GM21423 (cell line): ENCODE results near the gene ADAM23.

Experiments used
- ATAC-seq: cut with Tn5 transposase; IDR thresholded peaks from one replicate; pipeline ENCODE4 v1.9.1; 2021; ENCODE audit warnings: mild to moderate bottlenecking, moderate library complexity; ENCODE audit not compliant: unreplicated experiment

Gene ADAM23

DNA sequence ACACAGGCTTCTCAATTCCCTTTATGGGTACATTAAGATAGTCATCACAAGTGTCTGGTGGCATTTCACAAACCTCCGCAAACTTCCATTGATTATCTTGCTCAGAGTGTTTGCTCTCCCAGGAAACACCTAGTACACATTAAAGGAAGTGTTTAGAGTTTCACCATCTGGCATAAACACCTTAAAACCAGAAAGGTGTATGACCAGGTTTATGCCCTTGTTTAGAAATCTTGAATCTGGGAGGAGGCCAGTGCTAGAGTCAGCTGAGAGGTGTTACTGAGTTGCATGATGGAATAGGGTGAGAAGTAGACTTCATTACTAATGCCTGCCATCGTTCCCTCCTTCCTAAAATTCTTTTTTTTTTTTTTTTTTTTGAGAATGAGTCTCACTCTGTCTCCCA, 120.0 kb downstream of the ADAM23 start:
- ATAC-seq, result no peak

DNA sequence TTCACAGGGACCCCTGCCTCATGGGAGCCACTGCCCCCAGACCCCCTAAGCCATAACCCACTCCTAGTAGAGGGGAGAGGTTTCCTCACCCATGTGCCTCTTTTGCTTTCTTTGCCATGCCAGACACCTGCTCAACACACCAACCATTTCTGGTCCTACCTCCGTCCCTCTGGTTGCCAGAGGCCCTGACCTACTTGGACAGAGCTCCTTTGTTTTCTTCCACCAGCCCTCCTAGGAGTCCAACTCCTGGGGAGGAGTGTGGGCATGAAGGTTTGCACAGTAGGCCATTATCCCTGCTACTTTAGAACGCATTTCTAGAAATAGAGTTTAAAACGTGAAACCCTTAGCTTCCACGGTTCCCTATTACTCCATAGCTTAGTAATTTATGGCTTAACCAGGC, 122.3 kb downstream of the ADAM23 start:
- ATAC-seq, result no peak

DNA sequence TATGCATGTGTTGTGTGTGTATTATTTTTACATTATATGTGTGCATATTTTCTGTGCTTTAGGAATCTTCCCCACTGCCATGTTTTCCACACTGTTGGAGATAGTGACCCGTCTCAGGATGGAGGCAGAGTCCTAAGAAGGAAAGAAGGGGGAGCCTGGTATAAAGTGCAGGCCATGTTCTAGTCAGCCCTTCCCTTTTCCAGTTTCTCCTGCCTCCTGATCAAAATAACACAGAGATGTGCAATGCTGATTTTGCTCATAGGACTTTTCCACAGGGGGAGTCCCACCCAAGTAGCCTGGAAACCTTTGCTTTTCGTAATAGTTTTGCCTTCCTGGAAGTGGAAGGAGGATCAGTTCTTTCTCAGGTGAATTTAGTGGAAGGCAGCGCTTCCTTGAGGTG, 126.1 kb downstream of the ADAM23 start:
- no peak for ATAC-seq

DNA sequence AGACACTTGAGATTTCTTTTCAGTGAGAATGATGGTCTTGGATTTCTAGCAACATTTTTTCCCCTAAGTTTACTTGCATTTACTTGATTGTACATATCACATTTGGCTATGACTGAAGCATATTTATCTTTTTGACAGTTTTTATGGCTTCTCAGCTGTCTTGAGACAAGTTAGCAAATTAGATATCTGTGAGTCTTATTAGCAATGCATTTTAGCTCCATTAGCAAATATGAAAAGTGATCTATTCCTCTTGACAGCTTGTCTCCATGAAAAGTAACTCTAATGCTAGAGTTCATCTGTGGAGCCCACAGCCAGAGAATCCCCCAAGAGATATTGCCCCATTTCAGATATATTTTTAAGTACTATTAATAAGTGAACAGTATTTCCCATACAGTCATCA, 126.9 kb downstream of the ADAM23 start:
- ATAC-seq, result no peak

DNA sequence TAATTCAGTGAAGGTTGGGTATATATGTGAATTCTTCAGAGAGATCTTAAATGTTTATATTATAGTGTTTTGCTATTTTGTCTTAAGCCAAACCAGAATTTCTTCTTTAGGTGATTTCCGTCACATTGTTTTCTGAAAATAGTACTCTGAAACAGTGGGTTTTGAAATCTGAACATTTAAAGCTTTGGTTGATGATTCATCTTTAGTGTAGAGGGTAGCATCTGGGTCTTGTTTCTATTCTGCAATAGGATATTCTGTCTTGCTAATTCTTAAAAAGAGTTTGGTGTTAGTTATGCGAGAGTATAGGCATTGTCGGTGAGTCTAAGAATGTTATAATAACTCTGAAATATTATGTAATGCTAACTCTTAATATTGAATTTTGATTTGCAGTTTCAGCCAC, 129.4 kb downstream of the ADAM23 start:
- ATAC-seq, result no peak

DNA sequence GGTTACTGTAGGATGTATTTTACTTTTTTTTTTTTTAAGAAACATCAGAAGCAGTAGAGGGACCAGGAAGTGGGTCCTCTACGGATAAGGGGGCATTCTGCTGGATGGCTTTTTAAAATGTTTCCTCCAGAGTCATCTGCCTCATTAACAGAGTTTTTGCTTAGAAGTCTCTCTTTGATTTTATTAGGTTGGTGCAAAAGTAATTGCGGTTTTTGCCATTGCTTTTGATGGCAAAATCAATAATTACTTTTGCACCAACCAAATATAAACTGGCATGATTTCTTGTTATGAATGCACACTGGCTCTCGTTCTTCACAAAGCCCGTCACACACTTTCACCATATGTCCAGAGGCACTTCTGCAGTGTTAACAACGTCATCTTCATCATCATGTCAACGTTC, 130.5 kb downstream of the ADAM23 start:
- no peak for ATAC-seq

DNA sequence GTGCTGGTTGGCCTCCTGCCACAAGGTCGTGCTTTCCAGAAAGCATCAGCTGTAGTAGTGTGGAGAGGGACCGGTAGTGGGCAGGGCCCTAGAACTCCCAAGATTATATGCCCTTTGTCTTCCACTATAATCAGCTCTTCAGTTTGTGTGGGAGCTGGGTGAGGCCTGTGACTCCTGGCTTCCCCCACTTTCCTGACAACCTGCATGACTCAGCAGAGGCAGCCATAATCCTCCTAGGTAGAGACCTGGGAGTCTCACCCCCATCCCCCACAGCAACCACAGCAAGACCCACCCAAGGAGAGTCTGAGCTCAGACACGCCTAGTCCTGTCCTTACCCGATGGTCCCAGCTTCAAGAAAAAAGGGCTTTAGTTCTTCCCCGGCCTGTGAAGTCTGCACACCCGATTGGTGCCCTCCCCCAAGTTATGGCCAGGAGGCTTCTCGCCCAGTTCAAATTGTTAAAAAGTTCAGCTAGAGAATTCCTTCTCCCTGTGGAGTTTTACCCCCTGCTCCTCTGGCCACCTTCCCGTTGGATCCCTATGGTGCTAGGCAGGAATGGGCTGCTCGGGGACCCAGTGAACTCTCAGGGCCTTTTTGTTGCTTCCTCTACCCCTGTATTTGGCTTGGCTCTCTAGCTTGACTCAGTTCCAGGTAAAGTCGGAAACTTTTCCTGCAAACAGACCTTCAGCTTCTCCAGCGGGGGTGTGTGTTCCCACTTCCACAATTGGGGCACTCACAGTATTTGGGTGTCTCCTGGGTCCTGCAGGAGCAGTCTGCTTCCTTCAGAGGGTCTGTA, 141.2 kb downstream of the ADAM23 start:
- no peak for ATAC-seq

DNA sequence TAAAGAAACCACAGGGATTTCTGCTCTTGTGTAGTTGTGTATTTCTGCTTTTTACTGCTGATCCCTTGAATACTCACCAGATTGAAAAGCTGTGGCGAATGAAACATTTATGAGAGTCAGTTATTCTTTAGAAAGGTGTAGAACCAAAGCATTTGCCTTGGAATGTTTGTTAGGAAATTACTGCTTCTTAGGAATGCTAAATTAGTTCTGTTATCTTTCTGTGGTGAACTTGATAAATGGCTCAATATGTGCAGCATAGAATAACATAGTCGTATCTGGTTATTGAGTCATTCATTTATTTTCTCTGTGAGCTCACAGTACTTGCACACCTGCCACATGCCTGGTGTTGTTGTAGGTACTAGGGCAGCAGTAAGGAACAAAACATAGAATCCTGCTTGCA, 142.0 kb downstream of the ADAM23 start:
- no peak for ATAC-seq

DNA sequence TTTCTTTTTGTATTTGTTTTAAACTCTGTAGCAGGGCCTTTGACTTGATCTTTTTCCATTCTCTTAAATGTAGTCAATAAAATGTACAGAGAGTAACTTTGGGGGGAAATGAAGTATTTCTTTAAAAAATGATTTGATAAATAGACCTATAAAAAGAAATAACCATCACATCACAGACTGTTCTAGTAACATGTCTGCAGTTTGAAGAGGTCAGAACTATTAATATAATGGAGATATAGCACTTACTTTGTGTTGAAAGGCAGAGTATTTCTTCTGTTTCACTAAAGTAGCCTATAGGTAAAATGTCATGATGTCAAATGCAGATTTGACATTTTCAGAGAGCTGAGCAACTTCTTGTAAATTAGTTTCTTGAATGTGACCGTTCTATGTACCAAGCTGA, 143.3 kb downstream of the ADAM23 start:
- ATAC-seq, result no peak

DNA sequence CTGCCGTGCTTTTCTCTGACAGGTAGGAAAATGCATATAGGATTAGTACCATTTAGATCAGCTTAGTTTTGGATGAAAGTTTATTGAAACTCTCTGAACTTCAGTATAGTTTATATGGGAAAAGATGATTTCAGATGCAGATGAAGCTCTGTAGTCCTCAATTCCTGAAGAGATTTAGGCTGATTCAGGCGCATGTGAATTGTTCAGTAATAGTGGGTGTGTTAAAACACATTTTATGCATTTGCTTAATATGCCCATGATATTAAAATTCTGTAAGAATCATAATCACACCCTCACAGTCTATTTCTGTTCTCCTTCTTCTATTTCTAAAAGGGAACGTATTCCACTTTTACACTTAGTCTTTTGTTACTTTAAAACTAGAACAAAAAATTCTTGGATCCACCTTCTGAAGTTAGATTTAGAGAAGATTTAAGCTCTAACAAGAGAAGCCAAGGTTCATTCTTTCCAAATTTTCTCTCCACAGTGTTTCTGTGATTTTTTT, 154.4 kb downstream of the ADAM23 start:
- ATAC-seq, result no peak

DNA sequence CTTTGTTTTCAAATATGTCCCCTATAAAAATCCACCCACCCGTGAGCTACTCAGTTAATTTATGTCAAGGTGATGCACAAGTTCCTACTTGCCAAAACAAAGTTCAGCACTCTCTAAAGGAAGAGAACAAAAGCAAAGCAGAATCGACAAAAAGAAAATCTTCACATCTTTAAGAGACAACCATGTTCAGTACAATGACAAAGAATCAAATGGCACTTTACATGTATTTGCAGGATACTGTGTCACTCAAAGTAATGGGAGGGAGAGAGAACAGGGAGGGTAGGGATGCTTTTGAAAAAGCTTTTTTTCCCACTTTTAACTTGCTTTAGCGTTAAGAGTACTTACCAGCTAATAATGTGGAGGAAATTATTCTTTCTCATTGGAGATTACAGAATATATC, 159.9 kb downstream of the ADAM23 start:
- ATAC-seq, result no peak

DNA sequence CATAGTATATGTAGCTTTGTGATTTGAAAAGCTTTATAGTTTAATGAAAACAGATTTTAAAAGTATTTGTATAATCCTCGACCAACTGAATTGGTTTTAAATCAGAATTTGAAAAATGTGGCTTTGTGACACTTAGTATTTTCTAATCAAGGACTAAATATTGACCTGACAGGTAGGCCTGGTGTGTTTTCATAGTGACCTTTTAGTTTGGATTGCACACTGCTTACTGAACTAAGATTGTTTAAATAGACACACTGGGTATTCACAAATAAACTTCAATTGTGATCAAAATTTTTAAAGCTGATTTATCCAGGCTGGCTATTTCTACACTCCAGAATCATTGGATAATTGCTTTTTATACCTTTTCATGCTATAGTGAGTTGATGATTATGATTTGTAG, 167.1 kb downstream of the ADAM23 start:
- no peak for ATAC-seq

DNA sequence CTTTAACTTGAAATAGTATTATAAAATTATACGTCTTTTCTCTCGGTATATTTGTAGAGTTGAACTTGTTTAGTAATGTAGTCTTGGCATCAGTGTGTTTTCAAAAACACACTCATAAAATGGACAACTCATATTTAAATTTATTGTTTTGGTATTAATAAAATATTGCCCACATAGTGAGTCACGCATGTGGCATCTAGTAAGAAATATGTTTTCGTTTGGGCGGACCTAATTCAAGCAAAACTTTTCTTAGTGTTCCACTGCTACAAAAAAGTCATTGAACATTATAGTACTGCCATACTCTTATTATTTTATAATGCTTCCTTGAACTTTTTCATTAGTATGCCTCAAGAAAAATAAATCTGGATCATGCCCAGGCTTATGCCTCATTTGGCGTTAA, 167.9 kb downstream of the ADAM23 start:
- ATAC-seq, result no peak

DNA sequence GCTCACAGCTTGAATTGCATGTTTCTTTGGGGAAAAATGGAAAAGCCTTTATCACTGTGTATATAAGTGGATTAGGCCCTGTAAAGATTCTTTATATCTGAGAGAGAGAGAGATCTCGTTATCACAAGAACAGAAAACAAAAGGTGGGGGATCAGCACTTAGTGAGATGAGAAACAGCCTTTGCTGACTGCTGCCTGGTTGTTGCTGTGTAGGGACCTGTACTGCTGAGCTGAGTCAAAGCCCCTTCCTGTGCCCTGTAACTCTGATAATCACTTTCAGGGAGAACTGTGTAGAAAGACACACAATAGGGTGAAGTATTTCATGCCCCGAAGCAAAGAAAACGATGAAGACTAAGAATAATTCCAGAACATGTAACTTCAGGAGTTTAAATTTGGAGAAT, 168.4 kb downstream of the ADAM23 start:
- no peak for ATAC-seq

DNA sequence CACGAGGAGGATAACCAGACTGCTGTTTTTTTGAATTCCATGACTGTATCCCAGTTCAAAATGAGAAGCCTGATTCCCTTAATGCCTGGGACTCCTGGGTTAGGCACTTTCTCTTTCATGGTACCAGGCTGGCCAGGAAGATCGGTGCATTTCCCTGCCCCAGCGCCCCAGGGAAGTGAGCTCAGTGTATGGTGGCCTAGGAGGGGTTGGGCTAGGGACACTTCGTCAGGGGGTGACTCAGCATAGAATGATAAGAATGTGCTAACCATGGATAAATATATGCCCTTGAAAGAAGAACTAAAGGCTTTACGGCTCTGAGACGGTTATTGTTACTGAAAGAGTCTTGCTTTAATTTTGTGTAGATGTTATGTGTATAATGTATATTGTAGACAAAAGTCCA, 171.5 kb downstream of the ADAM23 start:
- ATAC-seq, result no peak

DNA sequence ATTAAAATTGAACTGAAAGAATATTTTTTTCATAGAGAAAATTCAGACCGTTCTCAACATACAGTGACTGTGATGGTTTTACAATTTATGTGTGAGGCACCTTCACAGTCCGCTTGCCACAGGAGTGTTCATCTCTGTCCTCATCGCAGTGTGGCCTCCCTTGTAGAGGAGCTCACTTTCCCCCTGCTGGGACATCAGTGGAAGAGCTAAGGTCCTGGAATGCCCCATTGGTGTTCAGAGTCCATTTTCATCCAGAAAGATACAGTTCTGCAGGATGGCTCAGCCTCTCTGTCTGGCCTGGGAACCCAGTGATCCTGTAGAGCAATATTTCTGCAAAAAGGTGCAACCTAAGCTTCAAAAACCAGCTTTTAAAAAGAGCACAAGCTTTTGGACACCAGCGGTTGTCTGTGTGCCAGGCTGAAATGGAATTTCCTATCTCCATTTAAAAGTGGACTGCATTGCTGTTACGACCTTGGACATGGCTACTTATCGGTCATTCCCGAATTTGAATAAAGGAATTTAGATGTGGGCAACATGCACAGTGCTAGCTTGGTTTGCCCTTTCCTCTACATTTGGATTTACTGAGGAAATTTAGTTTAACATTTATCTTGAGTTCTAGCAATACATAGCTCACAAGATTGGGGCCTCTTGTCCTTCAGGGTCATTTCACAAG, 172.2 kb downstream of the ADAM23 start:
- ATAC-seq, result no peak

DNA sequence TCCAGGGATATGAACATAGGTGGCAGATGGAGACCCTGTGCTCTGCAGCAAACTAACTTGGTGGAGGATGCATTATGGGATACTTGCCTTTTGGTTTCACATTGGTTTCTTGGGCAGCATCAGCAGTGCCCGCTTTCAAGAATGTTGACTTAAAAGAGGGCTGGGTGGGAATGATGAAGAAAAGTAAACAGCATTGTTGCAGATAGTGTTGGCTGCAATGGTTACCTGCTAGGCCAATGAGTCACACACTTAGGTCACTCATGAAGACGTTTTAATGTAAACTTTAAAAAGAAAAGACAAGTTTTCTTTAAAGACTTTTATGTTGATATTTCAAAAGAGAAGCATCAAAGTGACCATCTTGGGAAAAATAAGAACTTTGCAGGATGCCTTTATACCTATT, 172.8 kb downstream of the ADAM23 start:
- no peak for ATAC-seq

DNA sequence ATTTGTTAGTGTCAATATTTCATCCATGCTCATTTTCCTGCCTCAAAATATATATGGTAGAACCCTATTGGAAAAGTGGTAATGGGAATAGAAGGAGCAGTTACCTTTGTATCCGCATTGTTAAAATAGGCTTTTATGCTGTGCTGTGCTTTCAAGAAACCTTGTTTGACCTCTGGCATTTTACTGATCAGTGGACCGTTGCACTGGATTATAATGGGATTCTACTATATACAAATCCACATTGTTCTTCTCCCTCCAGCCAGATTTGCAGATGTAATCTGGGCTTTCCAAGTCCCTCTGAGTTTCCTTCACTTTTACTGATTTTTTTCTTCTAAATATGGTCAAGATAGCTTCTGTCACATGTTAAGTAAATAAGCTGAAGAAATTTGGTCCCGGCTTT, 175.7 kb downstream of the ADAM23 start:
- ATAC-seq, result no peak

DNA sequence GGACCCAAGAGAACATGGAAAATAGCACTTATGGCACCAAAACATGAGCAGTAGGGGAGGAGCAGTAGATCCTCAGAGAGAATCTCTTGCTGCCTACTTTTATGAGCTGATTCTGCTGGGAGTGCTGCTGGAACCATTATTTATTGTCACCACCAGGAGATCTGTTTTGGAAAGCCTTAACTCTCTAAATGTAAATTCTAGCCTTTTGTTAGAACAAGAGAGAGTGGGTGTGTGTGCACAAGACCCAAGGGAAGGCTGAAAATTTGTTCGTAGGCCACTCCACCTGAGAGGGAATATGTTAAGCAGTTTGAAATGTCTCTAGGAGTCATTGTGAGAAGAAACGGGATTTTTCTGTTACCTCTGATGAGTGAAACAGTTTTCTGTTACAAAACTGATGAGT, 182.8 kb downstream of the ADAM23 start:
- ATAC-seq, result no peak

DNA sequence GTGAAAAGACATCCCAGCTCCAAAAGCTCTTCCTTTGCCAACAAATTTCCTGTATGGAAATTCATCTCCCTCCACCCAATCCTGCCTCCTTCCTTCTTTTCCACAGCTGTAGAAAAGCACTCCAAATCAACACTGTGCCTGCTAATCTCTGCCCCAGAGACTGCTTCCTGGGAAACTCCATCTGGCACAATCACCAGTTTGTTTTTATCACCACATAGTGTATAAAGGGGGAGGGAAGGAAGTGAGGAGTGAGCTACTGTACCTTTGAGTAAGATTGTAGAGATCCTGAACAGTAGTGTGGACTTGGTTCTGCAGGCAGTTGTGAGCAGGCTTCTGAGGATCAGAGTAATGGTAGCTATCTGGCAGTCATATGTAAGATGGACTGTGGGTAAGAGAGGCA, 184.3 kb downstream of the ADAM23 start:
- no peak for ATAC-seq

DNA sequence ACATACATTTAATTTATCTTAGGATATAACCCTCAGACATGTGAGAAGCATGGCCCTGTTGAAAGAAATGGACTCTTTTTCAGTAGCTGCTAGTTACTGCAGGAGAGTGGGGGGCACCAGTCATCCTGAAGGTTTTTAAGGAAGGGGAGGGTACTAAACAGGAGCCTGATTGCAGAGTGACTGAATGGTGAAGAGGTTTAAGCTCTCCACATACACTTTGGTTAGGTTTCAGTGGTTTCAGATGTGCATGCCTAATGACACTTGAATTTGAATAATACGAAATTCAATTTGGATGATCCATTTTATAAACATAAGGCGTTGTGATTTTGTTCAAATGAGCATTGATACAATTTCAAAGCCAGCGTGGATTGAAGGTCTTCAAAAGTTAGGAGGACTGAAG, 188.0 kb downstream of the ADAM23 start:
- no peak for ATAC-seq

DNA sequence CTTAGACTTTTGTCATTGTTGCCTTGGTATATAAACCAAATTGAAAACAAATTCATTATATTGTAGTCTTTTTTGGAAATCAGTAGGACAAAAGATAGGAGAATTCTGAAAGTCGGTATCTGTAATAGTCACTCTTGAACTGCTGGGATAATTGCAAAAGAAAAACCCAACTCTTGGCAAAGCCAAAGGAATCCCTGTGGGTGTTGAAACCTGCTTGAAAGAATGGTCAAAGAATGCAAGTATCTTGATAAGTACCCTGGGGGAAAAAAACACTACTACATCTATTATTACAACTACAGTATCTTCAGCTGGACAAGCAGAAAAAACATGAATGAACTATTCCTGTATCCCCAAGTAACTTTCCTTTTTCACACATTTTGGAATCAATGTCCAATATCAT, 191.7 kb downstream of the ADAM23 start:
- no peak for ATAC-seq

DNA sequence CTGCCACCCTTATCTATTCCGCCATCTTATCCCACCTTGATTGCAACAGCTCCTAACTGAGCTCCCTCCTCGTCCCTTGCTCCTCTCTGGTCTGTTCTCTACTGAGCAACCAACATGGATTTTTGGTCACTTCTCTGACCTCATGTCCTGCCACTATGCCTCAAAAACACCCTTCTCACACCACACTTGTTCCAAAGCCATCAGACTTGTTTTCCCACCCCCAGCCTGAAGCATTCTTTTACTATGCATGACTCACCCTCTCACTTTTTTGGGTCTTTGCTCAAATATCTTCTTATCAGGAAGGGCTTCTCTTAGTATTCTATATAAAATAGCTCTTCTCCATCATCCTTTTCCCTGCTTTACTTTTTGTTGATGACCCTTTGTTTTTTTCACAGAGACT, 196.3 kb downstream of the ADAM23 start:
- ATAC-seq, result no peak
